C4-2B (cell line): ENCODE results near the gene KRTAP10-12.
"Not testable (repeated sequence)": the region's sequence is repeated elsewhere in the genome, so short reads cannot be mapped to it uniquely, and the experiment has no call there.

ENCODE experiments used
- H3K27ac ChIP-seq: fragments of 450-650 bp; 2 replicates; pipeline ENCODE4 v1.5.1; 2017
- ZFX ChIP-seq: fragments of 450-650 bp; IDR thresholded peaks from 2 replicates; pipeline ENCODE4 v1.6.1; 2017
- TF ChIP-seq, protein P1 (sequence below): fragments of 450-650 bp; conservative IDR thresholded peaks from 2 replicates; pipeline ENCODE4 v1.5.1; 2017; ENCODE audit warnings: mild to moderate bottlenecking

Gene KRTAP10-12, protein sequence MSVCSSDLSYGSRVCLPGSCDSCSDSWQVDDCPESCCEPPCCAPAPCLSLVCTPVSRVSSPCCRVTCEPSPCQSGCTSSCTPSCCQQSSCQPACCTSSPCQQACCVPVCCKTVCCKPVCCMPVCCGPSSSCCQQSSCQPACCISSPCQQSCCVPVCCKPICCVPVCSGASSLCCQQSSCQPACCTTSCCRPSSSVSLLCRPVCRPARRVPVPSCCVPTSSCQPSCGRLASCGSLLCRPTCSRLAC

DNA sequence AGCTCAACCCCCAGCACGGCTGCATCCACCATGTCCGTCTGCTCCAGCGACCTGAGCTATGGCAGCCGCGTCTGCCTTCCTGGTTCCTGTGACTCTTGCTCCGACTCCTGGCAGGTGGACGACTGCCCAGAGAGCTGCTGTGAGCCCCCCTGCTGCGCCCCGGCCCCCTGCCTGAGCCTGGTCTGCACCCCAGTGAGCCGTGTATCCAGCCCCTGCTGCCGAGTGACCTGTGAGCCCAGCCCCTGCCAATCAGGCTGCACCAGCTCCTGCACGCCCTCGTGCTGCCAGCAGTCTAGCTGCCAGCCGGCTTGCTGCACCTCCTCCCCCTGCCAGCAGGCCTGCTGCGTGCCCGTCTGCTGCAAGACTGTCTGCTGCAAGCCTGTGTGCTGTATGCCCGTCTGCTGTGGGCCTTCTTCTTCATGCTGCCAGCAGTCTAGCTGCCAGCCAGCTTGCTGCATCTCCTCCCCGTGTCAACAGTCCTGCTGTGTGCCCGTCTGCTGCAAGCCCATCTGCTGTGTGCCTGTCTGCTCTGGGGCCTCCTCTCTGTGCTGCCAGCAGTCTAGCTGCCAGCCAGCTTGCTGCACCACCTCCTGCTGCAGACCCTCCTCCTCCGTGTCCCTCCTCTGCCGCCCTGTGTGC, at the start of gene KRTAP10-12:
Gene KRTAP10-12 (plus strand): TSS at position 1 of the 639 bp plus-strand sequence. CDS start 30 bp downstream, at position 31.
- not testable (repeated sequence) for H3K27ac ChIP-seq

DNA sequence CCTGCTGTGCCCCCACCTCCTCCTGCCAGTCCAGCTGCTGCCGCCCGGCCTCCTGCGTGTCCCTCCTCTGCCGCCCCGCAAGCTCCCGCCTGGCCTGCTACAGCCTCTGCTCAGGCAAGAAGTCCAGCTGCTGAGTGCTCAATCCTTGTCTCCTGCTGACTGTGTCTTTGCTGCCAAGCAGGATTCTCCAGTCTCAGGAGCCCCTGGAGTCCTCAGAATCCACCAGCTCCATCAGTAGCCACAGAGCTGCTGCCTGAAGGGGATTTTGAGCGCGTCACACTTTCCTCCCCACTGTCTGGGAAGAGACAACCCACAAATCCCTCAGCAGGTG, 49.8 kb upstream of the KRTAP10-12 start:
- no peak for TF ChIP-seq ZFX
- TF ChIP-seq, protein P1, sequence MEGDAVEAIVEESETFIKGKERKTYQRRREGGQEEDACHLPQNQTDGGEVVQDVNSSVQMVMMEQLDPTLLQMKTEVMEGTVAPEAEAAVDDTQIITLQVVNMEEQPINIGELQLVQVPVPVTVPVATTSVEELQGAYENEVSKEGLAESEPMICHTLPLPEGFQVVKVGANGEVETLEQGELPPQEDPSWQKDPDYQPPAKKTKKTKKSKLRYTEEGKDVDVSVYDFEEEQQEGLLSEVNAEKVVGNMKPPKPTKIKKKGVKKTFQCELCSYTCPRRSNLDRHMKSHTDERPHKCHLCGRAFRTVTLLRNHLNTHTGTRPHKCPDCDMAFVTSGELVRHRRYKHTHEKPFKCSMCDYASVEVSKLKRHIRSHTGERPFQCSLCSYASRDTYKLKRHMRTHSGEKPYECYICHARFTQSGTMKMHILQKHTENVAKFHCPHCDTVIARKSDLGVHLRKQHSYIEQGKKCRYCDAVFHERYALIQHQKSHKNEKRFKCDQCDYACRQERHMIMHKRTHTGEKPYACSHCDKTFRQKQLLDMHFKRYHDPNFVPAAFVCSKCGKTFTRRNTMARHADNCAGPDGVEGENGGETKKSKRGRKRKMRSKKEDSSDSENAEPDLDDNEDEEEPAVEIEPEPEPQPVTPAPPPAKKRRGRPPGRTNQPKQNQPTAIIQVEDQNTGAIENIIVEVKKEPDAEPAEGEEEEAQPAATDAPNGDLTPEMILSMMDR: no peak
- H3K27ac ChIP-seq: no peak overlapping the region

DNA sequence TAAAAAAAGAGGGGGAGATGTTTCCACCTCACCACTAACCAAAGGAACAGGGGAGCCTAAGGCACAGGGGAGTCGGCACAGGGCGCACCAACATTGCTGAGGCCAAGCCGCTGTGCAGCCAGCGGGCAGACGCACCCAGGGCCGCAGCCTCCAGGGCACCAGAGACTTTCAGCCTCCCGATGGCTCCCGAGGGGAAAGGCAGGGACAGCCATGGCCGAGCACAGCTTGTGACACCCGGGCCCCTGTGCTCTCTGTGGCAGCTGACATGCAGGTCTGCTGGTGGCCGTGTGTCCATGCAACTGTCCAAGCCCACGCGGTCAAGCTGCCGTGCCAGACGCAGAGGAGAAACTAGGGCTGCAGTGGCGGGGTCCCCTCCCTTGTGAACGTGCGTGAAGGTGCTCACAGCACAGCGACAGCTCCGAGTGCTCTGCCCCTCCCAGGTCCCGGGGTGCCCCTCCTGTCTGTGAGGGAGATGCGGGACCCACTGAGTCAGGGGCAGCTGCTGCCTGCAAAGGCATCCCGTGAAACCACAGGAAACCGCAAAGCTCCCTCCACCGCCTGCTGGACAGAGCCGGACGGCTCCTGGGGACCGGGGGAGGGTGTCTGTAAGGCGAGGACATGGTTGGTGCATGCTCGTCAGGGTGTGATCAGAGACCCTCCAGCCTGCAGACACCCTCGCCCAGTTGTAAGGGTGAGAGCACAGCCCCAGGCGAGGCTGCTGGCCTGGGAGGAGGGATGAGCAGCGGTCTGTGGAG, 48.2 kb upstream of the KRTAP10-12 start:
- no peak overlapping the region for H3K27ac ChIP-seq
- TF ChIP-seq ZFX: no peak
- TF ChIP-seq, protein P1: no peak

DNA sequence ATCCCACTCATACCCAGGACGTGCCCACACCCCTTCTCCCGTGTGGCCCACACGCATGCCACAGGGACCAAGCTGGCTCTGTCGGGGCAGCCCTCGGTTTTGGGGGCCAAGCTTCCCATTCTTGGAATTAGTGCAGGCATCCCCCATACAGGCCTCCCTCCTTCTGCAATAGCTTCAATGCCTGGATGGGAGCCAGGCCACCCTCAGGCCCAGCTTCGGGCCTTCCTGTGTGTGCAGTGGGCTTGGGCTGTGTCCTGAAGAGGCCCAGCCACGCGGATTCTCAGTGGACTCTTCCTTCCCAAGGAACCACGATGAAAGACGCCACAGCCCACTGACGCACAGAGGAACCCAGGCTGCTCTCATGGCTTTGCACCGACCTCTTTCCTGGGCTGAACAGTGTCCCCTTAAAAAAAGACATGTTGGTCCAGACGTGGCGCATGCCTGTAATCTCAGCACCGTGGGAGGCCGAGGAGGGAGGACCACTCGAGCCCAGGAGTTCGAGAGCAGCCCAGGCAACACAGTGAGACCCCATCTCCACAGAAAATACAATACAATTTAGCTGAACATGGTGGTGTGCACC, 47.4 kb upstream of the KRTAP10-12 start:
- TF ChIP-seq, protein P1: no peak
- TF ChIP-seq ZFX: no peak
- H3K27ac ChIP-seq: no peak overlapping the region

DNA sequence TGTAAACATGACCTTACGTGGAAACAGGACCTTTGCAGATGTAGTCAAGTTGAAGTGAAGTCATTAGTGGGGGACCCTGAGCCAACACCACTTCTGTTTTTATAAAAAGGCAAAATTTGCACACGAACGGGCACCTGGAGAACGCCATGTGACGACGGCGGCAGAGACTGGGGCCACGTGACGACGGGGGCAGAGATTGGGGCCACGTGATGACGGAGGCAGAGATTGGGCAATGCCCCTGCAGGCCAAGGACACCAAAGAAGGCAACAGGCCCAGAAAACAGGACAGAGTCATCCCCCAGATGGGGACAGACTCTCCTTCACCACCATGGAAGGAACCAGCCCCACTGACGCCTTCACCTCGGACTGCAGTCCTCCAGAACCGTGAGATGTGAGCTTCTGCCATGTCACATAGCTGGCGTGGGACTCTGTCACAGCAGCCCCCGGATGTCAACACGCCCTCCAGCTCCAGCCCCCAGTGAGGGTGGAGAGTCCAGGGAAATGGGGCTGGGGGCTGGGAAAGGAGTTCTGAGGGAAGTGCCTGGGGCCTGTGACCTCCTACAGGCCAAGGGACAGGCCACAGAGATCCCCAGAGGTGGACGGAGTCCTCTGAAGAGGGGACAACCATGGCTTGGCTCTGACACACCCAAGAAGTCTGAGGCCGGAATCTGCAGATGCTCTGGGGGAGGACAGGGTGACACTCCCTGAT, 46.6 kb upstream of the KRTAP10-12 start:
- no peak overlapping the region for H3K27ac ChIP-seq
- TF ChIP-seq ZFX: no peak
- TF ChIP-seq, protein P1: no peak

DNA sequence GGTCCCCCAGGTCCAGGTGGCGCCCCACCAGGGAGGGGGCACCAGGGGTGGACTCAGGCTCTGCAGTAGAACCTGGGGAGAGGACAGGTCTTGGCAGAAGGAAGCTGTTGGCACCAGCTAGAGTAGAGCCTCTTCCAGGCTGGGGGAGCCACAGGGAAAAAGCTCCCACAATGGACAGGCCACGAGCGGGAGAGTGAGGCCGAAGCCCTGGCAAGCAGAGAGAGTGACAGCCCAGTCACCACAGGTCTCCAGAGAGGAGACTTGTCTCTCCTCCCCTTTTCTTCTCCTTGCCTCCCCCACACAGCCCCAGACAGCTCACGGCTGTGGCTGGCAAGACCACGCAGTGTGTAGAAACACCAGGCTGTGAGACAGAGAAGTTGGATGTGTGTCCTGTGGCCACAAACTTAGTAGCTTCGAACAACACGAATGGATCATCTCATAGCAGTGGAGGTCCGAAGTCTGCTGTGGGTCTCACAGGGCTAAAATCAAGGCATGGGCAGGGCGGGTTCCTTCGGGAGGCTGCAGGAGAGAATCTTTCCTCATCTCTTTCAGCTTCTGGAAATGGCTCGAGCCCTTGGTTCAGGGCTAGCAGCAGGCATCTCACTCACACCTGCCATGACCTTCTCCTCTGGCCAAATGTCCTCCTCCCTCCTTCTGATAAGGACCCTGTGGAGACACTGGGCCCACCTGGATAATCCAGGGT, 45.8 kb upstream of the KRTAP10-12 start:
- H3K27ac ChIP-seq: no peak overlapping the region
- TF ChIP-seq ZFX: no peak
- TF ChIP-seq, protein P1: no peak

DNA sequence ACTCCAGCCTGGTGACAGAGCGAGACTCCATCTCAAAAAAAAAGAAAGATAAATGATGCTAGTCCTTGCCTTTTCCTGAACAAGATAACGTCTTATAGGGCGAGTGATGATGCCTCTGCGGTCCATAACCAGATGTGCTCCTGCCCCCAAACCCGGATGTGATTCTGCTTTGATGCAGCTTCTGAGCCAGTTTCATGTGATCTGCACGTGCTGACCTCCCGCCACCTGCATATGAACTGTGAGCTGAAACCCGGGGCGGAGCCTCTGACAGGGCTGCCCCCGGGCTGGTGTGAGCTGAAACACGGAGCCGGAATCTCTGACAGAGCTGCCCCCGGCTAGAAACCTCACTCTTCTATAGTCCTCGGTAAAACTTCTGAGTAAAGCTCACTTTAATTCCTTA, 43.8 kb upstream of the KRTAP10-12 start:
- no peak overlapping the region for H3K27ac ChIP-seq
- TF ChIP-seq, protein P1: no peak
- TF ChIP-seq ZFX: no peak
